SK-N-SH treated with all-trans-retinoic acid at 6 μM for 48 hours (cell line): ENCODE data around the gene KCNK15.

Source experiments
- ESRRG ChIP-seq: fragments of 250-450 bp; sonication (Bioruptor Pico); IDR thresholded peaks from 2 replicates; pipeline ENCODE4 v1.6.1; 2021; ENCODE audit warnings: mild to moderate bottlenecking
- PATZ1 ChIP-seq: fragments of 250-450 bp; sonication (Bioruptor Pico); IDR thresholded peaks from 2 replicates; pipeline ENCODE4 v1.8.0; 2020; ENCODE audit warnings: mild to moderate bottlenecking, moderate library complexity, borderline replicate concordance
- RARB ChIP-seq: fragments of 250-450 bp; sonication (Bioruptor Pico); IDR thresholded peaks from 2 replicates; pipeline ENCODE4 v1.8.0; 2021; ENCODE audit warnings: mild to moderate bottlenecking, moderate library complexity
- ZNF565 ChIP-seq: fragments of 450-650 bp; formaldehyde crosslinking; conservative IDR thresholded peaks from 2 replicates; pipeline ENCODE4 v1.5.0; 2020; ENCODE audit warnings: low read depth, mild to moderate bottlenecking, moderate library complexity

DNA sequence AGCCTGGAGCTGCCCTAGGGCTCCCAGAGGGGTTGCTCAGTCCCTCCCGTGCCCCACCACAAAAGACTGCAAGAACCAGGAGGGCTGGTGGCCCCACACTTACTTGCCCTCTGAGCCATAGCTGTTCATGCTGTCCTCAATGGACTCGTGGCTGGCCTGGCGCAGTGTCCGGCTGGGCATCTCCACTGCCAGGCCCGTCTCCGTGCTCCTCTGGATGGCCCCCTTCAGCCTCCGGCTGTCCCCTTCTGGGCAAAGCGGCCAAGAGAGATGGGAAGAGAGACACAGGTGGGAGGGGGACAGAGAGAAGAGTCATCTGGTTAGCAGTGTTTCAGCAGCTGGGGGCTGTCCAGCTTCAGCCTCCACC lies 25.5 kb downstream of the KCNK15 start:
- TF ChIP-seq RARB (CRISPR knock-in tag), result no peak
- no peak for TF ChIP-seq PATZ1 (CRISPR knock-in tag)
- no peak for TF ChIP-seq ZNF565 (CRISPR knock-in tag)
- TF ChIP-seq ESRRG (CRISPR knock-in tag), result no peak
